Measurements from ENCODE around the gene TLL1.

TLL1 gene

DNA sequence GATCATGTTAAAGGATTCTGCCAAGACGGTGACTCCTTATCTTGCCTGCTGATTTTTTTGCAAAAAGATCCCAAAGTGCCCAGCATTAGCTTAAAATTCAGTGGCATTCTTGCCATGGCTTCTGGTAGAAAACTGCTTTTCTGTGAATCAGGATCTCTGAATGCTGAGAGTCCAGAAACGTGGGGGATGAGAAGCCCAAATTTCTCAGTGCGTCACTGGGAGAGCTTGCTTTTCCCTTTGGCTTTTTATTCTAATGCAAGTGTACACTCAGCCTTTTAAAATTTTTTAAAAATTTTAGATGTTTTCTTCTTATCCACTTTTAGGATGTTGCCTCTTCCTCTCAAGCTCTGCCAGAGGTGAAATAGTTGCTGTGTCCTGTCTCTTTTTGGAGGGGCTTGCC is 98.4 kb downstream of the TLL1 start:
- no peaks in the 10 kb centered on the region for H3K27me3 ChIP-seq (ENCODE audit: control insufficient read depth, low read length)
- H3F3A ChIP-seq (ENCODE audit: control insufficient read depth, insufficient read depth): no peaks in the 10 kb centered on the region
- H3K9me2 ChIP-seq (replicated peaks; ENCODE audit: control insufficient read depth, low read length): no peaks in the 10 kb centered on the region
- no peak for TF ChIP-seq EZH2phosphoT487 (IDR thresholded peaks at IDR 0.05; ENCODE audit: borderline replicate concordance, low read length)
- TF ChIP-seq, protein P1, sequence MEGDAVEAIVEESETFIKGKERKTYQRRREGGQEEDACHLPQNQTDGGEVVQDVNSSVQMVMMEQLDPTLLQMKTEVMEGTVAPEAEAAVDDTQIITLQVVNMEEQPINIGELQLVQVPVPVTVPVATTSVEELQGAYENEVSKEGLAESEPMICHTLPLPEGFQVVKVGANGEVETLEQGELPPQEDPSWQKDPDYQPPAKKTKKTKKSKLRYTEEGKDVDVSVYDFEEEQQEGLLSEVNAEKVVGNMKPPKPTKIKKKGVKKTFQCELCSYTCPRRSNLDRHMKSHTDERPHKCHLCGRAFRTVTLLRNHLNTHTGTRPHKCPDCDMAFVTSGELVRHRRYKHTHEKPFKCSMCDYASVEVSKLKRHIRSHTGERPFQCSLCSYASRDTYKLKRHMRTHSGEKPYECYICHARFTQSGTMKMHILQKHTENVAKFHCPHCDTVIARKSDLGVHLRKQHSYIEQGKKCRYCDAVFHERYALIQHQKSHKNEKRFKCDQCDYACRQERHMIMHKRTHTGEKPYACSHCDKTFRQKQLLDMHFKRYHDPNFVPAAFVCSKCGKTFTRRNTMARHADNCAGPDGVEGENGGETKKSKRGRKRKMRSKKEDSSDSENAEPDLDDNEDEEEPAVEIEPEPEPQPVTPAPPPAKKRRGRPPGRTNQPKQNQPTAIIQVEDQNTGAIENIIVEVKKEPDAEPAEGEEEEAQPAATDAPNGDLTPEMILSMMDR (IDR thresholded peaks at IDR 0.05; ENCODE audit: low read depth, low read length, poor library complexity, severe bottlenecking): no peak
- no peak overlapping the region for H3K4me3 ChIP-seq (ENCODE audit: low read length)
- H3K4me2 ChIP-seq (ENCODE audit: low read length): no peak overlapping the region
- no peaks in the 10 kb centered on the region for H3K36me3 ChIP-seq (ENCODE audit: control insufficient read depth, low read length)
- no peaks in the 10 kb centered on the region for H4K20me1 ChIP-seq (ENCODE audit: control insufficient read depth, insufficient read depth, low read depth, low read length)
- H3K79me2 ChIP-seq (ENCODE audit: control insufficient read depth, low read length): no peaks in the 10 kb centered on the region
- no peaks in the 10 kb centered on the region for H3K9me3 ChIP-seq (ENCODE audit: control insufficient read depth, insufficient read depth, low read length)
- H3K4me1 ChIP-seq (ENCODE audit: control insufficient read depth, low read length): no peaks in the 10 kb centered on the region
- H3K27ac ChIP-seq (ENCODE audit: low read depth, low read length): no peak overlapping the region

DNA sequence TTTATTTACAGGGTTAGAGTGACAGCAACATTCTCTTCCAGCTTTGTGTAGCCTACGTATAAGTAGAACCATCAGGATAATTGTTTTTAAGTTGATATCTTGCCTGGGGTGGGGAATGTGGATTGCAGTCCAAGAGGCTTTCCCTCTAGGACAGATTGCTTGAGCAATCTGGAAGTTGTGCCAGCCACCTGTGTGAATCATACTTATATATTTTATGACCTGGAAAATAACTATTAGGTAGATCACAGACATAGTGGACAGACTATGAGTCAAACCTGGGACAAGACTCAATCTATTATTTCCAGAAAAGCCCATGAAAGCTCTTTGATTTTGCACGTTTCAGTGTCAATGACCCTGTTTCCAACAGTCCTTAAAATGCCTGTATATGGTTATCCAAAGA is 98.9 kb downstream of the TLL1 start:
- H3K36me3 ChIP-seq (ENCODE audit: control insufficient read depth, low read length): no peaks in the 10 kb centered on the region
- H3K27me3 ChIP-seq (ENCODE audit: control insufficient read depth, low read length): no peaks in the 10 kb centered on the region
- H3K4me1 ChIP-seq (ENCODE audit: control insufficient read depth, low read length): no peaks in the 10 kb centered on the region
- TF ChIP-seq, protein P1 (IDR thresholded peaks at IDR 0.05; ENCODE audit: low read depth, low read length, poor library complexity, severe bottlenecking): no peak
- no peak for TF ChIP-seq EZH2phosphoT487 (IDR thresholded peaks at IDR 0.05; ENCODE audit: borderline replicate concordance, low read length)
- H3F3A ChIP-seq (ENCODE audit: control insufficient read depth, insufficient read depth): no peaks in the 10 kb centered on the region
- H3K9me3 ChIP-seq (ENCODE audit: control insufficient read depth, insufficient read depth, low read length): no peaks in the 10 kb centered on the region
- no peak overlapping the region for H3K27ac ChIP-seq (ENCODE audit: low read depth, low read length)
- H3K79me2 ChIP-seq (ENCODE audit: control insufficient read depth, low read length): no peaks in the 10 kb centered on the region
- H4K20me1 ChIP-seq (ENCODE audit: control insufficient read depth, insufficient read depth, low read depth, low read length): no peaks in the 10 kb centered on the region
- no peak overlapping the region for H3K4me2 ChIP-seq (ENCODE audit: low read length)
- H3K9me2 ChIP-seq (replicated peaks; ENCODE audit: control insufficient read depth, low read length): no peaks in the 10 kb centered on the region
- no peak overlapping the region for H3K4me3 ChIP-seq (ENCODE audit: low read length)

DNA sequence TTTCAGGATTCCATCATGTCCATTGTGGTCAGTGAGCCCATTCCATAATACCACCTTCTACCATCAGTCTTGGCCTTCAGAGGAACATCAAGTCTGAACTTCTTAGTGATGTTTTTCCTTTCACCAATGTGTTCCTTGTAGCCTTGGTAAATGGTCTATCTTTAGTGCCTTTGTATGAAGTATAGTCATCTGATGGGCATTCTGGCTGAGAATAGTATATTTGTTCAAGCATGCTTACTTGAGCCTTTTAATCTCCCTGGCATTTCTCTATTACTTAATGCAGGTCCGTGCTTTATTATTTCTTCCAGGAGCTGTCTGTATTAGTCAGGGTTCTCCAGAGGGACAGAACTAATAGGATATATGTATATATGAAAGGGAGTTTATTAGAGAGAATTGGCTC is 99.7 kb downstream of the TLL1 start:
- no peak overlapping the region for H3K27ac ChIP-seq (ENCODE audit: low read depth, low read length)
- H3K4me3 ChIP-seq (ENCODE audit: low read length): no peak overlapping the region
- no peaks in the 10 kb centered on the region for H3K9me3 ChIP-seq (ENCODE audit: control insufficient read depth, insufficient read depth, low read length)
- no peaks in the 10 kb centered on the region for H4K20me1 ChIP-seq (ENCODE audit: control insufficient read depth, insufficient read depth, low read depth, low read length)
- TF ChIP-seq, protein P1 (IDR thresholded peaks at IDR 0.05; ENCODE audit: low read depth, low read length, poor library complexity, severe bottlenecking): no peak
- TF ChIP-seq EZH2phosphoT487 (IDR thresholded peaks at IDR 0.05; ENCODE audit: borderline replicate concordance, low read length): no peak
- no peaks in the 10 kb centered on the region for H3K4me1 ChIP-seq (ENCODE audit: control insufficient read depth, low read length)
- no peaks in the 10 kb centered on the region for H3K27me3 ChIP-seq (ENCODE audit: control insufficient read depth, low read length)
- no peaks in the 10 kb centered on the region for H3K79me2 ChIP-seq (ENCODE audit: control insufficient read depth, low read length)
- H3K4me2 ChIP-seq (ENCODE audit: low read length): no peak overlapping the region
- H3K36me3 ChIP-seq (ENCODE audit: control insufficient read depth, low read length): no peaks in the 10 kb centered on the region
- no peaks in the 10 kb centered on the region for H3F3A ChIP-seq (ENCODE audit: control insufficient read depth, insufficient read depth)
- H3K9me2 ChIP-seq (replicated peaks; ENCODE audit: control insufficient read depth, low read length): no peaks in the 10 kb centered on the region

DNA sequence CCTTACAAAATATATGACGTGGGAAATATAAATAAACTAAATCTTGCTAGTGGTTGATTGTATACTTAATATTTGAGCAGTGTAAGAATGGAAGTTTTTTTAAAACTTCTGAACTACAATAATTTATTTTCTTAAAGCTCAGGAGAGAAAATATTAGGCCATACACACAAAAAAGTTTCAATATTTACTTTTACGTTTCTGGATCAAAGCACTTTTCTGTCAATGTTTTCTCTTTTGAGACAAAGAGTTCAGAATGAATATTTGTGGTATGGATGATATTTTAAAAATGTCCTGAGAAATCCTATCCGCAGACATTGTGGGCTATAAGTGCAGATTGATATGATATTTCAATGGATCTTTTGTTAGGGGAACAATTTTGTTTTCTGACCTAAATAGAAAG is 109.9 kb downstream of the TLL1 start:
- H3K9me3 ChIP-seq (ENCODE audit: control insufficient read depth, insufficient read depth, low read length): no peaks in the 10 kb centered on the region
- no peak for TF ChIP-seq EZH2phosphoT487 (IDR thresholded peaks at IDR 0.05; ENCODE audit: borderline replicate concordance, low read length)
- TF ChIP-seq, protein P1 (IDR thresholded peaks at IDR 0.05; ENCODE audit: low read depth, low read length, poor library complexity, severe bottlenecking): no peak
- no peaks in the 10 kb centered on the region for H3K9me2 ChIP-seq (replicated peaks; ENCODE audit: control insufficient read depth, low read length)
- no peaks in the 10 kb centered on the region for H3K79me2 ChIP-seq (ENCODE audit: control insufficient read depth, low read length)
- H3K4me1 ChIP-seq (ENCODE audit: control insufficient read depth, low read length): no peaks in the 10 kb centered on the region
- no peaks in the 10 kb centered on the region for H4K20me1 ChIP-seq (ENCODE audit: control insufficient read depth, insufficient read depth, low read depth, low read length)
- H3K27me3 ChIP-seq (ENCODE audit: control insufficient read depth, low read length): no peaks in the 10 kb centered on the region
- H3K36me3 ChIP-seq (ENCODE audit: control insufficient read depth, low read length): no peaks in the 10 kb centered on the region
- no peak overlapping the region for H3K4me2 ChIP-seq (ENCODE audit: low read length)
- no peak overlapping the region for H3K27ac ChIP-seq (ENCODE audit: low read depth, low read length)
- no peaks in the 10 kb centered on the region for H3F3A ChIP-seq (ENCODE audit: control insufficient read depth, insufficient read depth)
- no peak overlapping the region for H3K4me3 ChIP-seq (ENCODE audit: low read length)
